Thyroid gland (tissue), 4 donors: ENCODE data around the gene UNC5C. TPM values are rescaled to one million over a fixed set of nuclear protein-coding genes. Genes with fewer than 3 reads are reported as not detected.

ENCODE experiments used
- DNase-seq, 2 donors: peaks; one replicate each; pipeline ENCODE4 v3.0.0-alpha.2; 2019
- H3K27ac ChIP-seq, 3 donors: fragments of 200-600 bp; sonication (generic); 1 replicate in 2 of 3; 2 replicates in 1 of 3; pipeline ENCODE4 v1.5.1; 2016 to 2019; ENCODE audit warnings: mild to moderate bottlenecking in 1 of 3, moderate library complexity in 1 of 3
- H3K27me3 ChIP-seq: fragments of 200-600 bp; sonication (generic); one replicate; pipeline ENCODE4 v1.5.1; 2019
- H3K36me3 ChIP-seq, 2 donors: fragments of 200-600 bp; sonication (generic); one replicate each; pipeline ENCODE4 v1.5.1; 2016 to 2019
- H3K4me1 ChIP-seq, 2 donors: fragments of 200-600 bp; sonication (generic); one replicate each; pipeline ENCODE4 v1.5.1; 2017 to 2019
- H3K4me3 ChIP-seq, 3 donors: fragments of 200-600 bp; sonication (generic); replicated peaks in 1 of 3; 1 replicate in 2 of 3; 2 replicates in 1 of 3; pipeline ENCODE4 v1.5.1; 2016; ENCODE audit warnings: mild to moderate bottlenecking in 1 of 3
- H3K9me3 ChIP-seq: fragments of 200-600 bp; sonication (generic); one replicate; pipeline ENCODE4 v1.5.1; 2017
- POLR2A ChIP-seq, 2 donors: fragments of 450-650 bp; IDR thresholded peaks; one replicate each; pipeline ENCODE4 v1.6.1; 2017; ENCODE audit warnings: antibody characterized with exemption in 2 of 2, mild to moderate bottlenecking in 2 of 2, moderate library complexity in 1 of 2
- WGBS, 2 donors: methylation state at CpG; one replicate each; pipeline ENCODE4 v1.1.5; 2017; 5-methylcytosine and 5-hydroxymethylcytosine counted together
- intact Hi-C: fragments of 100-400 bp; cut with DNase I; formaldehyde crosslinking; loops from one replicate; pipeline ENCODE4 v1.15.1; 2023
- total RNA-seq, 4 donors: library from RNA; depleted of rRNA; stranded (reverse); fragments of >200 nt; gene quantifications; one replicate each; pipeline ENCODE4 v1.2.3, GENCODE V29; 2016
- TF ChIP-seq, protein P1 (sequence below), 6 experiments: fragments of 200-600 bp in 3 of 6; fragments of 450-650 bp in 3 of 6; sonication (generic) in 3 of 6; IDR thresholded peaks; one replicate each; pipeline ENCODE4 v1.5.1; 2016 to 2019; ENCODE audit warnings: antibody characterized with exemption in 6 of 6, mild to moderate bottlenecking in 2 of 6, inconsistent platforms in 1 of 6, moderate library complexity in 1 of 6

UNC5C gene
- total RNA-seq, 4 donors from 2014 or later, result 27.1 to 72.0 (median 59.0) TPM

DNA sequence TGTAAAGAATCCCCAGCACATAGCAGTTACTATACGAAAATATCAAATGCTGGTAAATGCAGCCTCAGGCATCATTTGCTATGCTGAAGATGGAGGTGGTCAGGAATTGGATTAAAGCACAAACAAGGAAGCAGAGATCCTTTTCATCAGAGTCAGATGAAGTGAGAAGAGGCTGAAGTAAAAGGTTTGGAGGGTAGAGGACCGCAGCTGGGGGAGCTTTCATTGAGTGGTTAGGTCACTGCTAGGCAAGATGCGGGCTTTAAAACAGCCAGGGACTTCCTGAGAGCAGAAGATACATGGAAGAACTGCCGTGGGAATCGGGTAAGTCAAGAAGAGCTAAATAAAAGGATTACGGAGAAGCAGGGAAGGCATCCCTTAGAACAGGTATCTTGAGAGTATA is 351.4 kb downstream of the UNC5C start:
- no peak overlapping the region for H3K4me3 ChIP-seq
- no peaks in the 10 kb centered on the region for H3K4me1 ChIP-seq
- peaks cover 3 to 6% of the 10 kb centered on the region in 2 donors for H3K36me3 ChIP-seq
- intact Hi-C loops, result no loop called here
- H3K9me3 ChIP-seq, result no peaks in the 10 kb centered on the region
- DNase-seq, result no peak
- no peak overlapping the region for H3K27ac ChIP-seq
- no peaks in the 10 kb centered on the region for H3K27me3 ChIP-seq
- 75% methylated on average over 6 of the region's 6 CpGs for WGBS, 2 donors
- no peak for TF ChIP-seq POLR2A (IDR thresholded peaks at IDR 0.05)
- TF ChIP-seq, protein P1, sequence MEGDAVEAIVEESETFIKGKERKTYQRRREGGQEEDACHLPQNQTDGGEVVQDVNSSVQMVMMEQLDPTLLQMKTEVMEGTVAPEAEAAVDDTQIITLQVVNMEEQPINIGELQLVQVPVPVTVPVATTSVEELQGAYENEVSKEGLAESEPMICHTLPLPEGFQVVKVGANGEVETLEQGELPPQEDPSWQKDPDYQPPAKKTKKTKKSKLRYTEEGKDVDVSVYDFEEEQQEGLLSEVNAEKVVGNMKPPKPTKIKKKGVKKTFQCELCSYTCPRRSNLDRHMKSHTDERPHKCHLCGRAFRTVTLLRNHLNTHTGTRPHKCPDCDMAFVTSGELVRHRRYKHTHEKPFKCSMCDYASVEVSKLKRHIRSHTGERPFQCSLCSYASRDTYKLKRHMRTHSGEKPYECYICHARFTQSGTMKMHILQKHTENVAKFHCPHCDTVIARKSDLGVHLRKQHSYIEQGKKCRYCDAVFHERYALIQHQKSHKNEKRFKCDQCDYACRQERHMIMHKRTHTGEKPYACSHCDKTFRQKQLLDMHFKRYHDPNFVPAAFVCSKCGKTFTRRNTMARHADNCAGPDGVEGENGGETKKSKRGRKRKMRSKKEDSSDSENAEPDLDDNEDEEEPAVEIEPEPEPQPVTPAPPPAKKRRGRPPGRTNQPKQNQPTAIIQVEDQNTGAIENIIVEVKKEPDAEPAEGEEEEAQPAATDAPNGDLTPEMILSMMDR (IDR thresholded peaks at IDR 0.05), result no peak

DNA sequence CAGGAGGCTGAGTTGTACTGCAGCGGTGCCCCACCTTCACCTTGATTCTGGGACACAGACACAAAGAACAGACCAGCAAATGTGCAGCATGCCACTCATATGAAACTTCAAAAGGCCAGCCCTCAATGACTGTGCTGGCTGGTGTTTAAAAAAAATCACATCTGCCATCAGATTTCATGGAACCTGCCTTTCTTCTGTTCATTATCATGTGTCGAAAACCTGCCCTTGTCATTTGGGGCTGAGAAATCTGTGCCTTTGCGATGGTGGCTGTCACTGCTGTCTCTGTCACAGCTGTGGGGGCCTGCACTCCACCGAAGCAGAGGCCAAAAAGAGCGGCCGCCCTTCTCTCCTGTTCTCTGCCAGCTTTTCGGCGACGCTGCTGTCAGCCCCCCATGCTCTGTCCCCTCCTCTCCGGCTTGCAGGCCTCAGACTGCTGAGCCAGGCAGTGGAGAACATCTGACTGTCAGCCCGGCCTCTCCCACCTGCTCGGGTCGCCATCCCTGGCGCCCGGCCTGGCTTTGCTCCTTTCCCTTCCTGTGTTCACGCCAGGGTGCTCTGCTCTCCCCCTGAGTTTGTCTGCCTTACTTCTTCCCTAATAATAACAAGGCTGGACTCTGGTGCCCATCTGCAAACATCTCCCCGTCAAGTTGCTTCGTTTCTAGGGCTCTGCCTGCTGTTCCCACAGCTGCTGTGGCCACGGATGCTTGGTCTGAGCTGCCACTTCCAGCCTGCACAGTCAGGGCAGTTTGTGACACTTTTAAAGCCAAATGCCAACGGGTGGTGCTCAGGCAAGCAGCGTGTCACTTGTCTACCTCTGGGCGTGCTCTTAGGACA is 355.2 kb downstream of the UNC5C start:
- H3K4me1 ChIP-seq, result no peaks in the 10 kb centered on the region
- no peak overlapping the region for H3K27ac ChIP-seq
- H3K36me3 ChIP-seq, result no peaks in the 10 kb centered on the region
- DNase-seq, result no peak
- TF ChIP-seq, protein P1 (IDR thresholded peaks at IDR 0.05), result no peak
- no peak for TF ChIP-seq POLR2A (IDR thresholded peaks at IDR 0.05)
- no peaks in the 10 kb centered on the region for H3K9me3 ChIP-seq
- H3K4me3 ChIP-seq, result no peak overlapping the region
- H3K27me3 ChIP-seq, result no peaks in the 10 kb centered on the region
- intact Hi-C loops, result no loop called here
- 78 to 82% methylated on average over 22 of the region's 22 CpGs for WGBS, 2 donors

DNA sequence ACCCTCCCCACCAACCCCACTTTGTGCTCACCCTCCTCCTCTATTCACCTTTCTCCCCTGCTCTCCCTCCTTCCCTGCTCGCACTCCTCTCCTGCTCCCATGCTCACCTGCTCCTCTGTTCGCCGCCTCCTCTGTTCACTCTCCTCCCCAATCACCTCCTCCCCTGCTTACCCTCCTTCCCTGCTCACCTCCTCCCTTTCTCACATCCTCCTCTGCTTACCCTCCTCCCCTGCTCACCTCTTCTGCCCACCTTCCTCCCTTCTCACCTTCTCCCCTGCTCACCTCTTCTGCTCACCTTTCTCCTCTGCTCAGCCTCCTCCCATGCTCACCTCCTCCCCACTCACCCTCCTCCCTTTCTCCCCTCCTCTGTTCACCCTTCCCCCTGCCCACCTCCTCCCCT is 357.2 kb downstream of the UNC5C start:
- no peaks in the 10 kb centered on the region for H3K9me3 ChIP-seq
- WGBS, 2 donors, result 95 to 97% methylated on average over 3 of the region's 3 CpGs
- H3K36me3 ChIP-seq, result no peaks in the 10 kb centered on the region
- TF ChIP-seq, protein P1 (IDR thresholded peaks at IDR 0.05), result no peak
- TF ChIP-seq POLR2A (IDR thresholded peaks at IDR 0.05), result no peak
- no peaks in the 10 kb centered on the region for H3K27me3 ChIP-seq
- no peak overlapping the region for H3K27ac ChIP-seq
- DNase-seq, result no peak
- H3K4me1 ChIP-seq, result no peaks in the 10 kb centered on the region
- H3K4me3 ChIP-seq, result no peak overlapping the region
- intact Hi-C loops, result no loop called here

DNA sequence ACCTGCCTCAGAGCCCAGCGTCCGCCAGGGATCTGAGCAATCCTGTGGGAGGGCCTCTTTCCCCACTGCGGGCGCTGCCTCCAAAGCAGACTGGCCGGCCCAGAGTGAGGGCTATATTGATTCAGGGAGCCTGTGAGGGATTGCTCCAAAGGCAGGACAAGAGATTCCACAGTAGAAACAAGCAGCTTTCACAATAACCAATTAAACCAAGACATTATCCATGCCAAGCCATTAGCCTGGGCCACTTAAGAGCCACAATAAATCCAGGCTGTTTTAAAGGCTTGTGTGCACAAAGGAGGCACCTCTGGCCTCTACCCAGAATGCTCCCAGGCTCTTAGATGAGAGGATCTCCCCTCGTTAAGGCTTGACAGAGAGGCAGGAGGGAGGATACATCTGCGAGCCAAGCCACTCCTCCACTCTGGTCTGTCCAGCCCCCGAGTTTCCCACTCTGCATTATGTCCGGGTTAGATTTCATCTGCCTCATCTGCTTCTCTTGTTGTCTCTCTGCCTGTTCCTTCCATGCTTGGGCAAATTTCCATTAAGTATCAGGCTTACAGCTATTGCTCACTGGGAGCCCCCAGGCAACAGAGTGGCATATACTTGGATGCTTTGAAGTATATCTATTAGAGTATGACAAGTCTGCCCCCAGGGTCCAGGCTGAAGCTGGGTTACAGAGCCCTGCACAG is 357.9 kb downstream of the UNC5C start:
- intact Hi-C loops, result no loop called here
- no peak overlapping the region for H3K4me3 ChIP-seq
- WGBS, 2 donors, result 74 to 78% methylated on average over 9 of the region's 9 CpGs

More for the DNA sequence above, 357.9 kb downstream of the UNC5C start:
- Histone ChIP-seq H3K4me1 (no peaks in the 10 kb centered on the region), H3K36me3 (no peaks in the 10 kb centered on the region), H3K27me3 (no peaks in the 10 kb centered on the region), H3K27ac (no peak overlapping the region), H3K9me3 (no peaks in the 10 kb centered on the region)
- TF ChIP-seq POLR2A (IDR thresholded peaks at IDR 0.05), result no peak
- TF ChIP-seq, protein P1 (IDR thresholded peaks at IDR 0.05), result no peak
- DNase-seq, result no peak
